Sigmoid colon (tissue), 4 donors: Measurements from ENCODE around the gene ZNF627.

Experiments
- EP300 ChIP-seq, 4 donors: sonication (generic); formaldehyde crosslinking; IDR thresholded peaks; one replicate each; pipeline ENCODE4 v1.6.1; 2017; ENCODE audit warnings: antibody characterized with exemption in 4 of 4
- POLR2A ChIP-seq, 2 donors: fragments of 450-650 bp; IDR thresholded peaks; one replicate each; pipeline ENCODE4 v1.6.1; 2016; ENCODE audit warnings: antibody characterized with exemption in 2 of 2, mild to moderate bottlenecking in 2 of 2, moderate library complexity in 2 of 2
- POLR2AphosphoS5 ChIP-seq, 4 donors: sonication (generic); formaldehyde crosslinking; IDR thresholded peaks; one replicate each; pipeline ENCODE4 v1.6.1; 2017; ENCODE audit warnings: antibody characterized with exemption in 4 of 4
- TF ChIP-seq, protein P1 (sequence below), 4 experiments: fragments of 450-650 bp in 3 of 4; fragments of 200-600 bp in 1 of 4; IDR thresholded peaks; one replicate each; pipeline ENCODE4 v1.5.1; 2016 to 2019; ENCODE audit warnings: antibody characterized with exemption in 4 of 4, mild to moderate bottlenecking in 3 of 4, moderate library complexity in 2 of 4

DNA sequence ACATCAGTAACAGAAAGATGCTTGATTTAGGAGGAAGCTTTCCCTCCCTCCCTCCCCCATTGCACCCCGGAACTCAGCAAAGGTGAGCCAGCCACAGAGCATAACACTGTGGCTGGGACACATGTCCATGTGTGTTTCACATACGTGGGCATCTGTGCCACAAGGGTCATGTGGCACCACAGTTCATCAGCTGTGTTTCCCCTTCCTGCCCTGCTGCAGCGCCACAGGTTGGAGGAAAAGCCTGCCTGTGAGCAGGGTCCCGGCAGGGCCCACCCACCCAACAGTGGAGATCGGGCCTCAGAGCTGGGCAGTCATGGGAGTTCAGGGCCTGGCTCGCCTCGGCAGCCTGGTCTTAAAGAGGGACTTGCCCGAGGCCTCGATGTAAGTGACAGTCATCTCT, 22.6 kb upstream of the ZNF627 start:
- TF ChIP-seq, protein P1, sequence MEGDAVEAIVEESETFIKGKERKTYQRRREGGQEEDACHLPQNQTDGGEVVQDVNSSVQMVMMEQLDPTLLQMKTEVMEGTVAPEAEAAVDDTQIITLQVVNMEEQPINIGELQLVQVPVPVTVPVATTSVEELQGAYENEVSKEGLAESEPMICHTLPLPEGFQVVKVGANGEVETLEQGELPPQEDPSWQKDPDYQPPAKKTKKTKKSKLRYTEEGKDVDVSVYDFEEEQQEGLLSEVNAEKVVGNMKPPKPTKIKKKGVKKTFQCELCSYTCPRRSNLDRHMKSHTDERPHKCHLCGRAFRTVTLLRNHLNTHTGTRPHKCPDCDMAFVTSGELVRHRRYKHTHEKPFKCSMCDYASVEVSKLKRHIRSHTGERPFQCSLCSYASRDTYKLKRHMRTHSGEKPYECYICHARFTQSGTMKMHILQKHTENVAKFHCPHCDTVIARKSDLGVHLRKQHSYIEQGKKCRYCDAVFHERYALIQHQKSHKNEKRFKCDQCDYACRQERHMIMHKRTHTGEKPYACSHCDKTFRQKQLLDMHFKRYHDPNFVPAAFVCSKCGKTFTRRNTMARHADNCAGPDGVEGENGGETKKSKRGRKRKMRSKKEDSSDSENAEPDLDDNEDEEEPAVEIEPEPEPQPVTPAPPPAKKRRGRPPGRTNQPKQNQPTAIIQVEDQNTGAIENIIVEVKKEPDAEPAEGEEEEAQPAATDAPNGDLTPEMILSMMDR (IDR thresholded peaks at IDR 0.05): no peak
- no peak for TF ChIP-seq POLR2AphosphoS5 (IDR thresholded peaks at IDR 0.05)
- no peak for TF ChIP-seq POLR2A (IDR thresholded peaks at IDR 0.05)
- no peak for TF ChIP-seq EP300 (IDR thresholded peaks at IDR 0.05)
